K562 (cell line): ENCODE measurements around the gene RSPH6A. TPM values are rescaled to one million over a fixed set of nuclear protein-coding genes. Genes with fewer than 3 reads are reported as not detected.

Source experiments
- BCLAF1 ChIP-seq, 2 experiments: fragments of 450-650 bp in 1 of 2; IDR thresholded peaks; 2 replicates each; pipeline ENCODE4 v1.6.1; 2011 to 2017; ENCODE audit warnings: low read depth in 2 of 2, antibody characterized with exemption in 1 of 2, borderline replicate concordance in 1 of 2, low read length in 1 of 2, mild to moderate bottlenecking in 1 of 2, mixed read lengths in 1 of 2; ENCODE audit not compliant: control insufficient read depth in 1 of 2
- CBX5 ChIP-seq: IDR thresholded peaks from 2 replicates; pipeline ENCODE4 v1.6.1; 2014; ENCODE audit warnings: low read depth, borderline replicate concordance
- CLOCK ChIP-seq: fragments of 250-450 bp; sonication (Bioruptor Pico); IDR thresholded peaks from 2 replicates; pipeline ENCODE4 v1.4.0; 2020; ENCODE audit warnings: mild to moderate bottlenecking, moderate library complexity, borderline replicate concordance
- CREB3 ChIP-seq: fragments of 450-650 bp; conservative IDR thresholded peaks from 2 replicates; pipeline ENCODE4 v1.6.1; 2016; ENCODE audit warnings: missing genetic modification characterization, low read depth, mild to moderate bottlenecking, missing compliant biosample characterization, moderate library complexity
- ETV1 ChIP-seq: fragments of 450-650 bp; conservative IDR thresholded peaks from 2 replicates; pipeline ENCODE4 v1.6.1; 2016; ENCODE audit warnings: missing genetic modification characterization, control low read depth, low read depth, missing compliant biosample characterization
- FOS ChIP-seq: IDR thresholded peaks from 3 replicates; pipeline ENCODE4 v1.6.1; 2011; ENCODE audit not compliant: insufficient read length; ENCODE audit errors: extremely low read depth
- MTA3 ChIP-seq: fragments of 450-650 bp; formaldehyde crosslinking; IDR thresholded peaks from 2 replicates; pipeline ENCODE4 v1.6.1; 2017; ENCODE audit warnings: mild to moderate bottlenecking, borderline replicate concordance
- PHTF2 ChIP-seq: fragments of 250-450 bp; sonication (Bioruptor Pico); IDR thresholded peaks from 2 replicates; pipeline ENCODE4 v1.5.0; 2021; ENCODE audit warnings: mild to moderate bottlenecking
- RBBP5 ChIP-seq: fragments of 200-600 bp; sonication (generic); IDR thresholded peaks from 2 replicates; pipeline ENCODE4 v1.6.1; 2012; ENCODE audit warnings: borderline replicate concordance, mild to moderate bottlenecking, low read length, control low read depth, inconsistent platforms; ENCODE audit not compliant: insufficient read depth, poor library complexity, severe bottlenecking
- TAF9B ChIP-seq: fragments of 450-650 bp; IDR thresholded peaks from 2 replicates; pipeline ENCODE4 v1.6.1; 2018; ENCODE audit warnings: mild to moderate bottlenecking; ENCODE audit not compliant: partially characterized antibody
- YY1 ChIP-seq, 3 experiments: IDR thresholded peaks; 2 replicates each; pipeline ENCODE4 v1.6.1; 2011; ENCODE audit warnings: low read length in 2 of 3, mild to moderate bottlenecking in 2 of 3, moderate library complexity in 2 of 3, borderline replicate concordance in 1 of 3, control low read depth in 1 of 3, low read depth in 1 of 3; ENCODE audit not compliant: insufficient read depth in 3 of 3, insufficient replicate concordance in 2 of 3, control insufficient read depth in 1 of 3, insufficient read length in 1 of 3; ENCODE audit errors: extremely low read depth in 1 of 3
- ZBTB17 ChIP-seq: fragments of 450-650 bp; formaldehyde crosslinking; IDR thresholded peaks from 2 replicates; pipeline ENCODE4 v1.4.0; 2020; ENCODE audit warnings: mild to moderate bottlenecking
- ZKSCAN1 ChIP-seq: fragments of 150-350 bp; IDR thresholded peaks from 2 replicates; pipeline ENCODE4 v1.6.1; 2016; ENCODE audit warnings: low read depth, low read length
- ZNF274 ChIP-seq: IDR thresholded peaks from 2 replicates; pipeline ENCODE4 v1.6.1; 2011; ENCODE audit warnings: low read depth, mild to moderate bottlenecking, low read length, moderate library complexity, borderline replicate concordance
- ZNF507 ChIP-seq: conservative IDR thresholded peaks from 2 replicates; pipeline ENCODE4 v1.6.1; 2017; ENCODE audit warnings: missing genetic modification characterization, missing compliant biosample characterization
- ZNF561 ChIP-seq: fragments of 450-650 bp; formaldehyde crosslinking; conservative IDR thresholded peaks from 2 replicates; pipeline ENCODE4 v1.4.0; 2020; ENCODE audit warnings: mild to moderate bottlenecking, moderate library complexity
- polyA plus RNA-seq, 8 experiments: library from polyadenylated mRNA; depleted of rRNA in 4 of 8; stranded (reverse) in 5 of 8; unstranded in 3 of 8; fragments of >200 nt; fragmentation: Nextera tagmentation in 2 of 8; fragmentation: Illumina TruSeq in 1 of 8; extraction: Ambion mirVana in 2 of 8; extraction: Trizol in 1 of 8; gene quantifications; 2 replicates each; pipeline versions ENCODE4 v1.2.1 to v1.2.3, GENCODE V29; 2011 to 2014; ENCODE audit warnings: inconsistent platforms in 1 of 8, missing spikeins in 1 of 8
- total RNA-seq, 7 experiments: library from RNA; depleted of rRNA in 6 of 7; stranded (reverse); fragments of >200 nt in 6 of 7; fragmentation: Illumina TruSeq in 2 of 7; extraction: Trizol in 2 of 7; gene quantifications; 2 replicates each; pipeline versions ENCODE4 v1.2.1 to v1.2.3, GENCODE V29; 2011 to 2021; ENCODE audit warnings: low replicate concordance in 1 of 7
- TF ChIP-seq, protein P1 (sequence below): fragments of 450-650 bp; formaldehyde crosslinking; IDR thresholded peaks from 2 replicates; pipeline ENCODE4 v1.4.0; 2020; ENCODE audit warnings: mild to moderate bottlenecking, mixed read lengths

Gene RSPH6A
- total and polyA plus RNA-seq, 9 of the 15 experiments (the other 6 are each of a cell fraction or from before 2014, with no cell fraction given): 0.03 to 0.15 (median 0.07) TPM; not detected in 5

GRCh38 chr19:45863840-45864628, 48.9 kb upstream of the RSPH6A start, which contains the start of gene FOXA3 (continued):
- TF ChIP-seq ZBTB17 (CRISPR knock-in tag) (no peak), FOS (no peak), CREB3 (no peak), PHTF2 (no peak), RBBP5 (no peak), ZKSCAN1 (no peak), CLOCK (CRISPR knock-in tag) (no peak), MTA3 (no peak; the same call in 1 of the 2 replicates), YY1 (IDR thresholded peaks at IDR 0.05; ENCODE audit: borderline replicate concordance in 1 of 3, control insufficient read depth in 1 of 3, extremely low read depth in 1 of 3, insufficient read depth in 3 of 3, insufficient read length in 1 of 3, insufficient replicate concordance in 2 of 3, low read depth in 1 of 3, low read length in 2 of 3) (peak in 2 of 3 experiments; percentile 59 to 74), ZNF561 (CRISPR knock-in tag) (no peak), ZNF507 (tag) (no peak), ZNF274 (no peak), CBX5 (no peak), TAF9B (no peak), ETV1 (tag) (no peak), BCLAF1 (IDR thresholded peaks at IDR 0.05; ENCODE audit: borderline replicate concordance in 1 of 2, control insufficient read depth in 1 of 2, low read depth in 2 of 2, low read length in 1 of 2) (0 out of 4 replicates have a peak, but pooled peaks of 1 of the 2 experiments have one; percentile 45)
- TF ChIP-seq, protein P1, sequence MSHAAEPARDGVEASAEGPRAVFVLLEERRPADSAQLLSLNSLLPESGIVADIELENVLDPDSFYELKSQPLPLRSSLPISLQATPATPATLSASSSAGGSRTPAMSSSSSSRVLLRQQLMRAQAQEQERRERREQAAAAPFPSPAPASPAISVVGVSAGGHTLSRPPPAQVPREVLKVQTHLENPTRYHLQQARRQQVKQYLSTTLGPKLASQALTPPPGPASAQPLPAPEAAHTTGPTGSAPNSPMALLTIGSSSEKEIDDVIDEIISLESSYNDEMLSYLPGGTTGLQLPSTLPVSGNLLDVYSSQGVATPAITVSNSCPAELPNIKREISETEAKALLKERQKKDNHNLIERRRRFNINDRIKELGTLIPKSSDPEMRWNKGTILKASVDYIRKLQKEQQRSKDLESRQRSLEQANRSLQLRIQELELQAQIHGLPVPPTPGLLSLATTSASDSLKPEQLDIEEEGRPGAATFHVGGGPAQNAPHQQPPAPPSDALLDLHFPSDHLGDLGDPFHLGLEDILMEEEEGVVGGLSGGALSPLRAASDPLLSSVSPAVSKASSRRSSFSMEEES: no peak
